GM12891 (cell line): ENCODE data around the gene VAV3.

Source experiments
- POLR2A ChIP-seq: IDR thresholded peaks from 2 replicates; pipeline ENCODE4 v1.6.1; 2011; ENCODE audit warnings: low read depth, low read length, control low read depth
- POLR2AphosphoS5 ChIP-seq: IDR thresholded peaks from 2 replicates; pipeline ENCODE4 v1.6.1; 2011; ENCODE audit warnings: low read depth, low read length, control low read depth
- TAF1 ChIP-seq: IDR thresholded peaks from 2 replicates; pipeline ENCODE4 v1.6.1; 2011; ENCODE audit warnings: low read depth, low read length, control low read depth

- TF ChIP-seq TAF1 (no peak), POLR2AphosphoS5 (no peak), POLR2A (no peak)
These were observed 224.4 kb downstream of the VAV3 start for GRCh38 chr1:107740579-107740978.
